ENCODE results near the gene TGFB2.

Gene TGFB2

DNA sequence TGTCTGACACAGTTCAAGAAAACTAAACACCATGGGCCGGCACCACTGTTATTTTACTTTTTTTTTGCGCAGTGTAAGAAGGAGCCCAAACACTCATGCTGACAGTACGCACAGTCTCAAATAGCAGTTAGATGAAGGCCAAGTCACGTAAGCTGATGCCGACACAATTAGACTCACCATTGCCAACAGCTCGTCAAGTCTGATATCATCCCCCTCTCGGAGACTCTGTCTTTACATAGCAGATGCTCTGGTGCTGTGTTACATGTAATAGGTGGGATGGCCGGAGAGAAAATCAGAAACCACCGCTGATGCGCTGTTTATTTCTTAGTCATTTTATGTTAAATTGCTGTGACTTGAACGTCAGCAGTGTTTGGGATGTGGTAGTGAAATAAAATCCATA is 49.3 kb downstream of the TGFB2 start:
- DNase-seq (ENCODE audit: low read depth in 1 of 2, low spot score in 1 of 2), result no peak
- TF ChIP-seq POLR2AphosphoS5 (IDR thresholded peaks at IDR 0.05; ENCODE audit: low read depth), result no peak
- Histone ChIP-seq H3K4me3 (replicated peaks; ENCODE audit: insufficient read depth, low read length) (no peak overlapping the region), H3K27ac (replicated peaks) (no peak overlapping the region), H3K27me3 (ENCODE audit: insufficient read depth, poor library complexity, severe bottlenecking) (no peaks in the 10 kb centered on the region)

DNA sequence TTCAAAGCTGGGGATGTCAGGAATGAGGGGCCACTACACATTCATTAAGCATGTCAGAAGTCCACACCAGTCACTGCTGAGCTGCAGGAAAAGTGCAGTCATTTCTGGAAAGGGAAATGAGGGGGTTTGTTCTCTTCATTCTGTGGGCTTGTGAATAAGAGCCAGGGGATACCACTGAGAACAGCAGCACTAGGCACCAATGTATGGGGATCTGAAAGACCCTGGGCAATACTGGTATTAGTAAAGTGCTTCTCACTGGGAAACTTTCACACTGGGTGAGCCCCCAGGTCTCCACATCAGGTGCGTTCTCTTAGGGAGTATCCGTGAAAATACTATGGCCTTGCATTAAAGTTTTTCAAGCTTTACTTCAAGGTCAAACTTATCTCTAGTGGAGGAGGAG is 49.9 kb downstream of the TGFB2 start:
- Histone ChIP-seq H3K27me3 (ENCODE audit: insufficient read depth, poor library complexity, severe bottlenecking) (no peaks in the 10 kb centered on the region), H3K4me3 (replicated peaks; ENCODE audit: insufficient read depth, low read length) (no peak overlapping the region), H3K27ac (replicated peaks) (no peak overlapping the region)
- TF ChIP-seq, protein P1, sequence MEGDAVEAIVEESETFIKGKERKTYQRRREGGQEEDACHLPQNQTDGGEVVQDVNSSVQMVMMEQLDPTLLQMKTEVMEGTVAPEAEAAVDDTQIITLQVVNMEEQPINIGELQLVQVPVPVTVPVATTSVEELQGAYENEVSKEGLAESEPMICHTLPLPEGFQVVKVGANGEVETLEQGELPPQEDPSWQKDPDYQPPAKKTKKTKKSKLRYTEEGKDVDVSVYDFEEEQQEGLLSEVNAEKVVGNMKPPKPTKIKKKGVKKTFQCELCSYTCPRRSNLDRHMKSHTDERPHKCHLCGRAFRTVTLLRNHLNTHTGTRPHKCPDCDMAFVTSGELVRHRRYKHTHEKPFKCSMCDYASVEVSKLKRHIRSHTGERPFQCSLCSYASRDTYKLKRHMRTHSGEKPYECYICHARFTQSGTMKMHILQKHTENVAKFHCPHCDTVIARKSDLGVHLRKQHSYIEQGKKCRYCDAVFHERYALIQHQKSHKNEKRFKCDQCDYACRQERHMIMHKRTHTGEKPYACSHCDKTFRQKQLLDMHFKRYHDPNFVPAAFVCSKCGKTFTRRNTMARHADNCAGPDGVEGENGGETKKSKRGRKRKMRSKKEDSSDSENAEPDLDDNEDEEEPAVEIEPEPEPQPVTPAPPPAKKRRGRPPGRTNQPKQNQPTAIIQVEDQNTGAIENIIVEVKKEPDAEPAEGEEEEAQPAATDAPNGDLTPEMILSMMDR (IDR thresholded peaks at IDR 0.05; ENCODE audit: insufficient read depth, low read length), result no peak
- TF ChIP-seq POLR2AphosphoS5 (IDR thresholded peaks at IDR 0.05; ENCODE audit: low read depth) (no peak), SPI1 (IDR thresholded peaks at IDR 0.05; ENCODE audit: borderline replicate concordance, low read depth) (no peak), GABPA (IDR thresholded peaks at IDR 0.05; ENCODE audit: low read depth) (no peak)
- TF ChIP-seq, protein P2, sequence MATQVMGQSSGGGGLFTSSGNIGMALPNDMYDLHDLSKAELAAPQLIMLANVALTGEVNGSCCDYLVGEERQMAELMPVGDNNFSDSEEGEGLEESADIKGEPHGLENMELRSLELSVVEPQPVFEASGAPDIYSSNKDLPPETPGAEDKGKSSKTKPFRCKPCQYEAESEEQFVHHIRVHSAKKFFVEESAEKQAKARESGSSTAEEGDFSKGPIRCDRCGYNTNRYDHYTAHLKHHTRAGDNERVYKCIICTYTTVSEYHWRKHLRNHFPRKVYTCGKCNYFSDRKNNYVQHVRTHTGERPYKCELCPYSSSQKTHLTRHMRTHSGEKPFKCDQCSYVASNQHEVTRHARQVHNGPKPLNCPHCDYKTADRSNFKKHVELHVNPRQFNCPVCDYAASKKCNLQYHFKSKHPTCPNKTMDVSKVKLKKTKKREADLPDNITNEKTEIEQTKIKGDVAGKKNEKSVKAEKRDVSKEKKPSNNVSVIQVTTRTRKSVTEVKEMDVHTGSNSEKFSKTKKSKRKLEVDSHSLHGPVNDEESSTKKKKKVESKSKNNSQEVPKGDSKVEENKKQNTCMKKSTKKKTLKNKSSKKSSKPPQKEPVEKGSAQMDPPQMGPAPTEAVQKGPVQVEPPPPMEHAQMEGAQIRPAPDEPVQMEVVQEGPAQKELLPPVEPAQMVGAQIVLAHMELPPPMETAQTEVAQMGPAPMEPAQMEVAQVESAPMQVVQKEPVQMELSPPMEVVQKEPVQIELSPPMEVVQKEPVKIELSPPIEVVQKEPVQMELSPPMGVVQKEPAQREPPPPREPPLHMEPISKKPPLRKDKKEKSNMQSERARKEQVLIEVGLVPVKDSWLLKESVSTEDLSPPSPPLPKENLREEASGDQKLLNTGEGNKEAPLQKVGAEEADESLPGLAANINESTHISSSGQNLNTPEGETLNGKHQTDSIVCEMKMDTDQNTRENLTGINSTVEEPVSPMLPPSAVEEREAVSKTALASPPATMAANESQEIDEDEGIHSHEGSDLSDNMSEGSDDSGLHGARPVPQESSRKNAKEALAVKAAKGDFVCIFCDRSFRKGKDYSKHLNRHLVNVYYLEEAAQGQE (IDR thresholded peaks at IDR 0.05; ENCODE audit: insufficient replicate concordance, low read depth), result no peak
- DNase-seq (ENCODE audit: low read depth in 1 of 2, low spot score in 1 of 2), result no peak

DNA sequence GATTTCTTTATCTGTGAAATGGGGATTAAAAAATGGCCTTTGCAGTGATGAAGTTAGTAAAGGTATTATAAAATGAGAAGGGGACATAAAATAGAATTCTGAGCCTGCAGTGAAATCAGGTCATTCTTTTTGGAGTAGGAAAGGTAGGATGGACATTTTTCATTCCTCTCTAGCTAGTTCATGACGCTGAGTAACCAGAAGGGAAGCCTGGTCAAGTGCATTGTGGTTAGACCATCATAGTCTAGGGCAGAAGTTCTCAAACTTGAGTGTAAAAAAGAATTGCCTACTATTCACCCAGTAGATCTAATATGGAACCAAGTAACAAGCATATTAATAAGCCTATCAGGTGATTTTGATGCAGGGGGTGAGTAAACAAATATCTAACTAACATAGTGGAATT is 50.8 kb downstream of the TGFB2 start:
- Histone ChIP-seq H3K27me3 (ENCODE audit: insufficient read depth, poor library complexity, severe bottlenecking) (no peaks in the 10 kb centered on the region), H3K27ac (replicated peaks) (no peak overlapping the region), H3K4me3 (replicated peaks; ENCODE audit: insufficient read depth, low read length) (no peak overlapping the region)
- TF ChIP-seq SPI1 (IDR thresholded peaks at IDR 0.05; ENCODE audit: borderline replicate concordance, low read depth), result no peak
- TF ChIP-seq, protein P1 (IDR thresholded peaks at IDR 0.05; ENCODE audit: insufficient read depth, low read length), result no peak
- no peak for DNase-seq (ENCODE audit: low read depth in 1 of 2, low spot score in 1 of 2)

DNA sequence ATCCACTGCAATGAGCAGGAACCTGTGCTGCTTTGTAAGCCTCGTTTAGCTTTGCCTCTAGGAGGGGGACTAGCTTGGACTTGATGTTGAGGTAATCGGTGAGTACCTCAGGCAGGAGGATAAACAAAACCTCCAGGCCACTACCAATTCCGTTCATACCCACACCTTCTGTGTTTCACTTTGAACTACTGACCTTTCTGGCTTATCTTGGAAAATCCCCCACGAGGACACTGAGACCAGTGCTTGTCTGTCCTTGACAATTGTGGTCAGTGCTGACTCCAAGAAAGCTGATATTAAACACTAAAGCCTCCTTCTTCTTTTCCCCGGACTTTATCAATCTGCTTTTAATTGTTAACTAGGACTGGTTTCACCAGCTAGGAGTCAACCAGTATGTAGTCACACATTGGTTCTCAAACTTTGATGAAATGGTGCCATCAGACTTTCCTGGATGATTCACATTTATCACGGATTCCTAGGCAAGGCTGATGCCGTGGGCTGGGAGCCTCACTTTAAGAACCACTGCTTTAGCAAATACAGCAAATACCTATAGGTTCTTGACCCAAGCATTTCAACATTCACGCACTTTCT is 52.7 kb downstream of the TGFB2 start:
- Histone ChIP-seq H3K4me3 (replicated peaks; ENCODE audit: insufficient read depth, low read length) (no peak overlapping the region), H3K27ac (replicated peaks) (no peak overlapping the region), H3K27me3 (ENCODE audit: insufficient read depth, poor library complexity, severe bottlenecking) (no peaks in the 10 kb centered on the region)
- TF ChIP-seq POLR2AphosphoS5 (IDR thresholded peaks at IDR 0.05; ENCODE audit: low read depth), result no peak
- TF ChIP-seq GABPA (IDR thresholded peaks at IDR 0.05; ENCODE audit: low read depth), result no peak
- TF ChIP-seq, protein P2 (IDR thresholded peaks at IDR 0.05; ENCODE audit: insufficient replicate concordance, low read depth), result no peak
- TF ChIP-seq SPI1 (IDR thresholded peaks at IDR 0.05; ENCODE audit: borderline replicate concordance, low read depth), result no peak
- TF ChIP-seq, protein P1 (IDR thresholded peaks at IDR 0.05; ENCODE audit: insufficient read depth, low read length), result no peak
- no peak for DNase-seq (ENCODE audit: low read depth in 1 of 2, low spot score in 1 of 2)
